ENCODE measurements around the gene FOXJ3.

GRCh38 chr1:42228938-42229337 lies 106.1 kb downstream of the FOXJ3 start:
- no peak for TF ChIP-seq EZH2 (IDR thresholded peaks at IDR 0.05; ENCODE audit: low read length, missing control alignments)
- TF ChIP-seq, protein P1, sequence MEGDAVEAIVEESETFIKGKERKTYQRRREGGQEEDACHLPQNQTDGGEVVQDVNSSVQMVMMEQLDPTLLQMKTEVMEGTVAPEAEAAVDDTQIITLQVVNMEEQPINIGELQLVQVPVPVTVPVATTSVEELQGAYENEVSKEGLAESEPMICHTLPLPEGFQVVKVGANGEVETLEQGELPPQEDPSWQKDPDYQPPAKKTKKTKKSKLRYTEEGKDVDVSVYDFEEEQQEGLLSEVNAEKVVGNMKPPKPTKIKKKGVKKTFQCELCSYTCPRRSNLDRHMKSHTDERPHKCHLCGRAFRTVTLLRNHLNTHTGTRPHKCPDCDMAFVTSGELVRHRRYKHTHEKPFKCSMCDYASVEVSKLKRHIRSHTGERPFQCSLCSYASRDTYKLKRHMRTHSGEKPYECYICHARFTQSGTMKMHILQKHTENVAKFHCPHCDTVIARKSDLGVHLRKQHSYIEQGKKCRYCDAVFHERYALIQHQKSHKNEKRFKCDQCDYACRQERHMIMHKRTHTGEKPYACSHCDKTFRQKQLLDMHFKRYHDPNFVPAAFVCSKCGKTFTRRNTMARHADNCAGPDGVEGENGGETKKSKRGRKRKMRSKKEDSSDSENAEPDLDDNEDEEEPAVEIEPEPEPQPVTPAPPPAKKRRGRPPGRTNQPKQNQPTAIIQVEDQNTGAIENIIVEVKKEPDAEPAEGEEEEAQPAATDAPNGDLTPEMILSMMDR (conservative IDR thresholded peaks at IDR 0.05 in 1 of 2, IDR thresholded peaks at IDR 0.05 in 1 of 2; ENCODE audit: low read depth in 1 of 2, low read length in 2 of 2) = no peak
